RWPE2 (cell line): ENCODE data around the gene SUGCT.

Experiments used
- ATAC-seq: fragments of 200-7000 bp; cut with Tn5 transposase; 3 replicates; pipeline ENCODE4 v1.9.1; 2021; ENCODE audit warnings: low read depth
- DNase-seq: peaks from one replicate; pipeline ENCODE4 v3.0.0-alpha.2; 2020; ENCODE audit warnings: low spot score
- H3K27ac ChIP-seq: fragments of 450-650 bp; 2 replicates; pipeline ENCODE4 v1.5.1; 2017; ENCODE audit warnings: mild to moderate bottlenecking; ENCODE audit not compliant: poor library complexity, severe bottlenecking
- H3K27me3 ChIP-seq: fragments of 250-450 bp; sonication (Bioruptor Pico); 2 replicates; pipeline ENCODE4 v1.5.1; 2021; ENCODE audit warnings: mild to moderate bottlenecking, moderate library complexity; ENCODE audit not compliant: insufficient read depth, poor library complexity, severe bottlenecking
- H3K36me3 ChIP-seq: fragments of 250-450 bp; sonication (Bioruptor Pico); 2 replicates; pipeline ENCODE4 v1.5.1; 2020; ENCODE audit warnings: low read depth, mild to moderate bottlenecking, moderate library complexity
- H3K4me1 ChIP-seq: fragments of 250-450 bp; sonication (Bioruptor Pico); 2 replicates; pipeline ENCODE4 v1.5.1; 2021; ENCODE audit warnings: mild to moderate bottlenecking, moderate library complexity; ENCODE audit not compliant: insufficient read depth, poor library complexity, severe bottlenecking
- H3K4me3 ChIP-seq: fragments of 250-450 bp; sonication (Bioruptor Pico); 2 replicates; pipeline ENCODE4 v1.5.1; 2021; ENCODE audit warnings: mild to moderate bottlenecking, moderate library complexity; ENCODE audit not compliant: severe bottlenecking
- H3K9me3 ChIP-seq: fragments of 250-450 bp; sonication (Bioruptor Pico); 2 replicates; pipeline ENCODE4 v1.5.1; 2021; ENCODE audit warnings: mild to moderate bottlenecking, moderate library complexity; ENCODE audit not compliant: severe bottlenecking
- TF ChIP-seq, protein P1 (sequence below): fragments of 450-650 bp; IDR thresholded peaks from one replicate; pipeline ENCODE4 v1.5.1; 2017; ENCODE audit warnings: mild to moderate bottlenecking, moderate library complexity; ENCODE audit not compliant: poor library complexity, severe bottlenecking

SUGCT gene

DNA sequence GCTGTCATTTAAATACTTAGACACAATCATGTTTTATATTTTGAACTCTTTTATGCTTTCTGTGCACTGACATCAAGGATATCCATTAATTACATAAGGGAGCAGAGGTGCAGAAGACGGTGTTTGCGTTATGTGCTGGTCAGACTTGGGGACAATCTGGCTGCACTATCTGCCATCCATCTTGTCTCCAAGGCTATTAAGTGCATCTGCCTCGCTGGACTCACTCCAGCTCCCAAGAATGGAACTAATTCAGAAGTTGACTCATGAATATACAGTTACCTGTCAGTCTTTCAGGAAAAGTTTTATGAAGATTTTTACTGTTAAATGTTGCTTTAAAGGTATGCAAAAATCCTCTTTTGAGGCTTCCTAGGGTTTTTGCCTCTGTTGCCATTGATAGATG is 391.0 kb downstream of the SUGCT start:
- no peak overlapping the region for H3K4me3 ChIP-seq
- no peak overlapping the region for H3K27ac ChIP-seq
- DNase-seq (no peak), ATAC-seq (no peak)
- H3K27me3 ChIP-seq: no peaks in the 10 kb centered on the region
- no peaks in the 10 kb centered on the region for H3K36me3 ChIP-seq
- TF ChIP-seq, protein P1, sequence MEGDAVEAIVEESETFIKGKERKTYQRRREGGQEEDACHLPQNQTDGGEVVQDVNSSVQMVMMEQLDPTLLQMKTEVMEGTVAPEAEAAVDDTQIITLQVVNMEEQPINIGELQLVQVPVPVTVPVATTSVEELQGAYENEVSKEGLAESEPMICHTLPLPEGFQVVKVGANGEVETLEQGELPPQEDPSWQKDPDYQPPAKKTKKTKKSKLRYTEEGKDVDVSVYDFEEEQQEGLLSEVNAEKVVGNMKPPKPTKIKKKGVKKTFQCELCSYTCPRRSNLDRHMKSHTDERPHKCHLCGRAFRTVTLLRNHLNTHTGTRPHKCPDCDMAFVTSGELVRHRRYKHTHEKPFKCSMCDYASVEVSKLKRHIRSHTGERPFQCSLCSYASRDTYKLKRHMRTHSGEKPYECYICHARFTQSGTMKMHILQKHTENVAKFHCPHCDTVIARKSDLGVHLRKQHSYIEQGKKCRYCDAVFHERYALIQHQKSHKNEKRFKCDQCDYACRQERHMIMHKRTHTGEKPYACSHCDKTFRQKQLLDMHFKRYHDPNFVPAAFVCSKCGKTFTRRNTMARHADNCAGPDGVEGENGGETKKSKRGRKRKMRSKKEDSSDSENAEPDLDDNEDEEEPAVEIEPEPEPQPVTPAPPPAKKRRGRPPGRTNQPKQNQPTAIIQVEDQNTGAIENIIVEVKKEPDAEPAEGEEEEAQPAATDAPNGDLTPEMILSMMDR: no peak
- H3K4me1 ChIP-seq: no peaks in the 10 kb centered on the region
- H3K9me3 ChIP-seq: no peaks in the 10 kb centered on the region

DNA sequence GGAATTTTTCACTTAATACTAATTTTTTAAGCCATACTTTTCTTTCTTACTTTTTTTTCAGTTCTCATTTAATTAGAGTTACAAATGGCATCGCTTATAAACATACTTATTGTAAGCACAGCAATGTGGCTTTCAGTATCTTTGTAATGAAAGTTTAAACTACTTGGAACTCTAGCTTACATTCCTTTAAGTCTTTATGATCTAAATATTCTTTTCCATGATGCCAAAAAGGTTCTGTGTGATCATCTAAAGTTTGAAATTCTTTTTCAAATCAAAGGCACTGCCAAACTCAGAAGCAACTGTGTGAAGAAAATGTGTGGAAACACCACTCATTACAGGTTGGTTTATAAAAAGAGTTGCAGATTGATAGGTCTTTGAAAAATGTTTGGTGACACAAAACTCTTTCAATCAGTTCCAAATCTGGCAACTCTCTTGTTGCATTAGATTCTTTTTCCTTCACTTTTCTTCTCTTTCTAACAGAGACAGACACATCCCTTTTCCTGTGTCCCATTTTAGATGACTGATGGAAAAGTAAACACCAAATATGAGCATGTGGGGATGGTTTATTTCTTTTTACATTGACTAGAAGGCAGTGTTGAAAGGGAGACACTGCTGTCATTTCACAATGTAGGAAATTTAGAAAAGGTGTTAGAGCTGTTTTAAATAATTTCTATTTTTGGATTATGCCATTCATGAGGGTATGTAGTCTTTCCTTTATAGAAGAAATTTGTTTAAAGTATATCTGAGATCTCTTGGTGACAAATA is 392.3 kb downstream of the SUGCT start:
- no peak for ATAC-seq
- H3K4me1 ChIP-seq: no peaks in the 10 kb centered on the region
- H3K27ac ChIP-seq: no peak overlapping the region
- DNase-seq: no peak
- H3K27me3 ChIP-seq: no peaks in the 10 kb centered on the region
- TF ChIP-seq, protein P1: no peak
- no peaks in the 10 kb centered on the region for H3K36me3 ChIP-seq
- H3K9me3 ChIP-seq: no peaks in the 10 kb centered on the region
- H3K4me3 ChIP-seq: no peak overlapping the region

DNA sequence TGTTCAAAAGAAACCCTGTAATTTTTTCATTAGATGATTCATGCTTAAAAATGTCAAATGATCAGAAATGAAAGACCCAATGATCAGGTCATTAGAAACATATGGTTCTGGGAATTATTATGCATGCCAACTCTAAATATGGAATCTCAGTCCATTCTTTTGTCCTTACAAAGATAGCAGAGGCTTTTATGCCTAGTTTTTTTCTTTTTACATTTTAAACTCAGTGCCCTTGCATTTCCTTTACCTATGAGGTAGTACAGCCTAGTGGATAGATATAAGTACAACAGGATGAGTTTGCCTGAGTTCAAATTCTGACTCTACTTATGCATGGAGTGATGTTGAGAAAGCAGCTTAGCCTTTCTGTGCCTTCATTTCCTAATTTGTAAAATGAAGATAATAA is 392.9 kb downstream of the SUGCT start:
- Histone ChIP-seq H3K27me3 (no peaks in the 10 kb centered on the region), H3K27ac (no peak overlapping the region), H3K4me3 (no peak overlapping the region), H3K9me3 (no peaks in the 10 kb centered on the region), H3K36me3 (no peaks in the 10 kb centered on the region), H3K4me1 (no peaks in the 10 kb centered on the region)
- TF ChIP-seq, protein P1: no peak
- ATAC-seq (no peak), DNase-seq (no peak)

DNA sequence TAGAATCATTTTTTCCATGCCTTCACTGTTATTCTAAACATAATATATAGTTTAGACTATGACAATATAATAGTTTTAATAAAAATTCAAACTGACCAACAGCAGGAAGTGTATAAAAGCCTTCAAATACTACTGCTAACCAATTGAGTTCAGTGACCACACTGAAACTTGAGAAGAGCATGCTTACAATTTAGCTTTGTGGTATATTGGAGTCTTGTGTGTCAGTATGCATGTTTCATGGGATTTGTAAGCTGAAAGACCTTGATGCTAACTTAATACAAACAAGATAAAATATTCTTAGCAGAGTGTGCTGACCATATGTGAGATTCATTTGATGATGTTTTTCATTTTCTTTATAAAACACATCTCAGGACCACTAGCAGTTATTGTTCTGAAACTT is 395.5 kb downstream of the SUGCT start:
- DNase-seq: no peak
- Histone ChIP-seq H3K4me1 (no peaks in the 10 kb centered on the region), H3K27me3 (no peaks in the 10 kb centered on the region), H3K27ac (no peak overlapping the region), H3K4me3 (no peak overlapping the region), H3K36me3 (no peaks in the 10 kb centered on the region), H3K9me3 (no peaks in the 10 kb centered on the region)
- TF ChIP-seq, protein P1: no peak
- no peak for ATAC-seq

DNA sequence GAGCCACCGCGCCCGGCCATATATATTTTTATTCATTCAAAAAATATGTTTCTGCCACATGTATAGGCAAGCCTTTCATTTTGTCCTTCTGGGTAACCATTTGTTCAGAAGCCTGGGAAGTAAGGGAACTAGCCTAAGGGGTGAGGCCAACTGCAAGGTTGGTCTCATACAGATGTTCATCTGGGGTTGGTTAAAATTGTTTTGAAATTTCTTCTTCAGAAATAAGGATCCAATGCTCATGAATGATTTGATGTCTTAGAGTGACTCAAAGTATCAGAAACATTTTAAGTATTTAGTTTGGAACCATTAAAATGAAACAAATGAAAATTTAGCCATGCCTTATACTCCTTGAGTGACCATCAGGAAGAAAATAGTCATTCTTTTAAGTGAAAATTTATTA is 397.2 kb downstream of the SUGCT start:
- no peak for ATAC-seq
- no peaks in the 10 kb centered on the region for H3K36me3 ChIP-seq
- TF ChIP-seq, protein P1: no peak

More for the DNA sequence above, 397.2 kb downstream of the SUGCT start:
- Histone ChIP-seq H3K9me3 (no peaks in the 10 kb centered on the region), H3K4me3 (no peak overlapping the region), H3K27me3 (no peaks in the 10 kb centered on the region), H3K4me1 (no peaks in the 10 kb centered on the region), H3K27ac (no peak overlapping the region)
- no peak for DNase-seq
